NOMO-1 (cell line): ENCODE results near the gene SUV39H2.
"Not testable (repeated sequence)": the region's sequence is repeated elsewhere in the genome, so short reads cannot be mapped to it uniquely, and the experiment has no call there.

Source experiments
- DNase-seq, 2 experiments: peaks; one replicate each; lab custom pipeline; 2025; ENCODE audit not compliant: unreplicated experiment in 2 of 2; lab: John Stamatoyannopoulos, UW

Gene SUV39H2

DNA sequence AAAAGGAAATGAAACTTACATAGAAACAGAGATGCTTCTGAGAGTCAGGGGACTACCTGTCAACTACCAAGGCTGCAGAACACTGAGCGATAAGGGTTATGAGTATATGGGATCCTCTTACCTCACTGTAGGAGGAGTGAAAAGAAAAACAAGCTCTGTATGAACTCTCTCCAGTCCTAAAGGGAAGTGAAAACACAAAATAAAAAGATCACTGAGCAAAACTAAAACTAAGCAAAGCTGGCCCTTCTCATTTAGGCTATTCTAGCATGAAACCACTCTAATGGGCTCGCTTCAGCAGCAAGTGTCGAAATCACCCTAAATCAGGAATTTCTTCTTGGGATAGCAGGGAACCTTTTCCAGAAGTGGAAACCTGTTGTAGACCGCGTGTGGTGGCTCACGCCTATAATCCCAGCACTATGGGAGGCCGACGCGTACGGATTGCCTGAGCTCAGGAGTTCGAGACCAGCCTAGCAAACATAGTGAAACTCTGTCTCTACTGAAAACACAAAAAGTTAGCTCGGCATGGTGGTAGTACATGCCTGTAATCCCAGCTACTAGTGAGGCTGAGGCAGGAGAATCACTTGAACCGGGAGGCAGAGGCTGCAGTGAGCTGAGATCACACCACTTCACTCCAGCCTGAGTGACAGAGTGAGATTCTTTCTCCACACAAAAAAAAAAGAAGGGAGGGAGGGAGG is 48.2 kb downstream of the SUV39H2 start:
- DNase-seq = no peak

DNA sequence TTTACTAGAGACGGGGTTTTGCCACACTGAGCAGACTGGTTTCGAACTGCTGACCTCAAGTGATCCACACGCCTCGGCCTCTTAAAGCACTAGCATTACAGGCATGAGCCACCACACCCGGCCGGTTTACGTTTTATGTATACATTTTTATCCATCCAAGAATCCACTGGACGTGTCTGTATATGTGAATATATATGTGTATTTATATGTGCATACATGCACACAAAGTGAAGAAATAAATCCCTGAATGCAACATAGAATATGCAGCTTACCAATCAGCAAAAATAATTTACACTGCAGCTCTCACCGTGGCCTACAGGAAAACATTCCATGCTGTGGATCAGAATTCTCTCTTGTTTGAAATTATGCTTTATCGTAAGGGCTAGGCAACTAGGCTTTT is 51.9 kb downstream of the SUV39H2 start:
- DNase-seq = no peak

GRCh38 chr10:14936584-14936983 is 57.9 kb downstream of the SUV39H2 start:
- no peak for DNase-seq

GRCh38 chr10:14938971-14939370 is 60.3 kb downstream of the SUV39H2 start:
- DNase-seq = not testable (repeated sequence)

DNA sequence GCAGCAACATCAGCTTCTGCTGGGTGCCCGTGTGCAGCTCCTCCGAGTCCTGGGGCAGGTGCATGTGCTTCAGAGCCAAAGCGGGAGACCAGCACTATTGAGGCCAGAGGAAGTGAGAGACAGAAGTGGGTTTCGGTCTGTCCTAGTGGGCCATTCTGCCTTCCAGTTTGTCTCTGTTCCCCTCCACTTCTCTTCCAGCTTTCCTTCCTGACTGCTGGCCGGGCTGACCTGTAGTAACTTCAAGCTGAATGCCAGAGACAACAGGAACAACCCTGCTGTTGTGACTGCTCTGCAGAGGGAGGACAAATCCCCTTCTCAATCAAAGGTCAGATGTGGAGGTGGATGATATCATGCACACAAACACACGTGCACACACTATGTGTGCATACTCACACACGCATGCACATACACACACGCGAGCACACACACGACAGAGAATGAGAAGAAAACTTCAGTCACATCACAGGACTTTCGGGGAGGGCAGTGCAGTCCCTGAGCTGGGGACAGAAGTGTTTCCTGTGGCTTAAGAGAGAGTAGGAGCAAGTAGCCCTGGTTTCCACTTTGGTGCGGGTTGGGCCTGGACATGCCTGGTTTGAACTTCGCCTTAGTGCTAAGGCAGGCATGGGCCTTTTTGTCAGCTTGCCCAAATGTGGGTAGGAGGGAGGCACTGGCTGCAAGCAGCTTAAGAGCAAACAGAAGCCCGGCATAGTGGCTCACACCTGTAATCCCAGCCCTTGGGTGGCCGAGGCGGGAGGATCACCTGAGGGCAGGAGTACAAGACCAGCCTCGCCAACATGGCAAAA is 63.7 kb downstream of the SUV39H2 start:
- not testable (repeated sequence) for DNase-seq

DNA sequence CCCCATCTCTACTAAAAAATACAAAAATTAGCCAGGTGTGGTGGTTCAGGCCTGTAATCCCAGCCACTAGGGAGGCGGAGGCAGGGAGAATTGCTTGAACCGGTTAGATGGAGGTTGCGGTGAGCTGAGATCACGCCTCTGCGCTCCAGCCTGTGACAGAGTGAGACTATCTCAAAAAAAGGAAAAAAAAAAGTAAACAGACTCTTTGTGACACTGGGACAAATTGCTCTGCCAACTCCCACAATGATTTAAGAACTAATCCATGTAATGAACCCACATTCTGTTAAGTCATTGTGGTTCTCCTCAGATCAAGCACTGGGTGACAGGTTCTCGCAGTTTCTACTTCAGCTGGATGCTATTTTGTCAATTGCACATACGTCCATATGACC is 64.3 kb downstream of the SUV39H2 start:
- not testable (repeated sequence) for DNase-seq

- no peak for DNase-seq
Measured at GRCh38 chr10:14945108-14945507, 66.4 kb downstream of the SUV39H2 start.

GRCh38 chr10:14947268-14947667 is 68.6 kb downstream of the SUV39H2 start:
- DNase-seq = no peak

GRCh38 chr10:14949291-14949690 is 70.6 kb downstream of the SUV39H2 start:
- DNase-seq = no peak

DNA sequence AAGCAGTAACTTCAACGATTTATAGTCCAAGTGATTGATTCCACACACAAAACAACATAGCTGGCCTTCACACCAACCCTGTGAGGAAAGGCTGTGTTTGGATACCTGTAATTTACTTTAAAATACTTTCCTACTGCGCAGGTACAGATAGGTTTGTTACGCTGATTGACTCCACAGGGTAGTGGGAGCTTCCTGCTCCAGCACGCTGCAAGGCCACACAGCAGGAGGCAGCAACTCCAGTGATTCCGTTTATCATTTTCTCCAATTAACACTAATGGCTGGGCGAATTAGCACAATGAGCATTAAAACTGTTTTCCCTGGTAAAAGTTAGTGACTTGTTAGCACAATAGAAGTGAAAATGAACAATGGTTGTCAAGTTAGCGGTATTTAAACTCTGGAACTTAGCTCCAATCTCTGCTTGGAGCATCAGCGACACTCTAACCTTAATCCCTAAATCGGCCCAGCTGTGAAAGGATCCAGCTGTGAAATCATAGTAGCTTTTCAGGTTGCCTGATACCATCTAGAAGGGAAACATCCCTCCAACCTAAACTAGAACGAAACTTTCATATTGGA is 74.3 kb downstream of the SUV39H2 start:
- DNase-seq = no peak

DNA sequence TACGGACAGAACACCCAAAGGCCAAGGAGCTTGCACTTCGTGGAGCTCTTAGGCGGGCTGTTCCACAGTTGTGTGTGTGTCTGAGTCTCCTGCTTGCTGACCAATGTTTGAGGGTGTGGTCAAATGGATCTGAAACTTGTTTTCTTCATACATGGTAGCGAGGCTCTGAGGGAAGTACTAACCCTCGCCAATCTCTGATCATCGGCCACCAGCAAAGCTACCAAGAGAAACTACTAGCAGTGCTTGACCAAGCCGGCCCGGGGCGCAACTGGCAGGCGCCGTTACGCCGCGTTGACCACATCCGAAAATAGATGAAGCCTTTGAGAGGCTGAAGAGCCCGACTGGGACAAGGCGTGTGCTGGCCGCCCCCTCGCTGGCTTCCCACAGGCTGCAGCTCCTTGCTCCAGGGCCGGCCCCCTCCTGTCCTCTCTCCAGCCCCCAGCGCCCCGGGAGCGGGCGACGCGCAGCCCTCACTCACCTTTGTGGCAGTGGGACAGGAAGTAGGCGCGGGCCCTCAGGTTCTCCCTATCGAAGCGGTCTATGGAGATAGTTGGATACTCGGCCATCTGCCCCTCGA is 74.8 kb downstream of the SUV39H2 start:
- DNase-seq = peak; percentile 62 to 73
